HG02943 (cell line): Measurements from ENCODE around the gene IL22RA1.

Experiments
- ATAC-seq: cut with Tn5 transposase; IDR thresholded peaks from one replicate; pipeline ENCODE4 v1.9.1; 2021; ENCODE audit warnings: mild to moderate bottlenecking, low read depth, moderate library complexity; ENCODE audit not compliant: unreplicated experiment

Gene IL22RA1

DNA sequence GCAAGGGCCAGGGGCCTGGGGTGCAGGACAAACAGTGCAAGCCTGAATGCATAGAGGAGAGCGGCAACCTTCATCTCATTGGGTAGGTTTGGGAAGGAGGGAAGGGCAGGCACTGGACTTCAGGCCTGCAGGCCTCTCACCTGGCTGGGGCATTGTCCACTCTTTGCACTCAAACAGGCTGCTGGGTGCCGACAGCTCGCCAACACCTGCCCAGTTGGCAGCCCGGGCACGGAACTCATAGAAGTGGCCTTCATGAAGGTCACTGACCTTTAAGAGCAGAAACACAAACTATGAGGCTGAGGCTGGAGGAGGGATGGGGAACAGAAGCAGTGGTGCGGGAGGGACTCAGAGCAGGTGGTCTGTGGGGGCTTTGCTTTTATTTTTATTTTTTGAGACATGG lies 61.8 kb downstream of the IL22RA1 start:
- no peak for ATAC-seq

- no peak for ATAC-seq
Measured at GRCh38 chr1:24080131-24080530, 62.8 kb downstream of the IL22RA1 start.

GRCh38 chr1:24077278-24077978 lies 65.5 kb downstream of the IL22RA1 start:
- ATAC-seq: no peak

GRCh38 chr1:24075946-24076345 lies 67.0 kb downstream of the IL22RA1 start:
- ATAC-seq: no peak

DNA sequence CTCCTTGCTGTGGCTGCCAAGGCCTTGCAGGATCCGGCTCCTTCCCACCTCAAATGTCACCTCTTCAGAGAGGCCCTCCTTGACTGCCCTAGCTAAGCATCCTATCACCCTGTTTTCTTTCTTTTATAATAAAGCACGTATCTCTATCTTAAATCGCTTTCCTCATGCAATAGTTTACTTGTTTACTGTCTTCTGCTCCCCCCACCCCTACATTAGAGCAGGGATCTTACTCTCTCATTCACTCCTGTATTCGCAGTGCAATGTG lies 67.4 kb downstream of the IL22RA1 start:
- ATAC-seq: no peak

DNA sequence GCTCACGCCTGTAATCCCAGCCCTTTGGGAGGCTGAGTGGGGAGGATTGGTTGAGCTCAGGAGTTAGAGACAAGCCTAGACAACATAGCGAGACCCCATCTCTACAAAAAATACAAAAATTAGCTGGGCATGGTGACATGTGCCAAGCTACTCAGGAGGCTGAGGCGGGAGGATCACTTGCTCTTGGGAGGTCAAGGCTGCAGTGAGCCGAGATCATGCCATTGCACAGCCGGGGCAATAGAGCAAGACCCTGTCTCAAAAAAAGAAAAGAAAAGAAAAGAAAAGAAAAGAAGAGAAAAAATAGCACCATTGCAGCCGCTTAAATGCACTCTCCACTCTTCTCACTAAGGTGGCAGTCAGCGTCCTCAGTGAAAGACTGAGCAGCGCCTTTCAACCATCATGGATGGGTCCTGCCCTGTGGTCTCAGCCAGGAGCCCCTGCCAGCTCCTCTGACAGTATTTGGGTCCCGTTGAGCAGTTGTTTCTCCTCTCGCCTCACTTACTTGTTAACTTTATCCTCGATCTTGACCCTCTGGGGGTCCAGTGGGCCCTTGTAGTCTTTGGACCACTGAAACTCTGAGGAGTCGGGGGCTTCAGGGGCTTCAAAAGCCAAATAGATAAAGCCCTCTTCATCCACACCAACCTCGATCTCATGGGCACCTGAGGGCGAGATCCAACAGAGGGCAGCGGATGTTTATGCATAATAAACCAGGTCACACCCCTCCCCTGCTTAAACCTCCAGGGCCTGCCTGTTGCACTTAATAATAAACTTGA lies 67.9 kb downstream of the IL22RA1 start:
- no peak for ATAC-seq

GRCh38 chr1:24074196-24074595 lies 68.7 kb downstream of the IL22RA1 start:
- ATAC-seq: no peak

- no peak for ATAC-seq
Measured at GRCh38 chr1:24071941-24072340, 71.0 kb downstream of the IL22RA1 start.

- ATAC-seq: no peak
Measured at GRCh38 chr1:24070821-24071393, 72.0 kb downstream of the IL22RA1 start.

DNA sequence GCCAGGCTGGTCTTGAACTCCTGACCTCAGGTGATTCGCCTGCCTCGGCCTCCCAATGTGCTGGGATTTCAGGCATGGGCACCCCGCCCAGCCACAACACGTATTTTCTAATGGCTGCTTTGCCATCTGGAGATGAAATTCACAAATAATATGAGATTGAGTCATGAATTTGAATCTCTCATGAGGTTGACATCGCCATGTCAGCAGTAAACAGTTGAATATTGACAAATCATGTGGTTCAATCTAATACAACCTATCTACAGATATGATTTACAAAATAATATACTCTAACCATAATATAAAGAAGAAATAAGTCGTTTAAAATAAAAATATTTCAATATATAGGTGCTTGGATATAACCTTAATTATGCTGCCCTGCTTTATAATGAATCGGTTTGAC lies 73.1 kb downstream of the IL22RA1 start:
- no peak for ATAC-seq
